Transverse colon (tissue), 4 donors: ENCODE results near the gene RECK.

Experiments
- POLR2A ChIP-seq: fragments of 450-650 bp; IDR thresholded peaks from one replicate; pipeline ENCODE4 v1.6.1; 2016; ENCODE audit warnings: antibody characterized with exemption, mild to moderate bottlenecking, moderate library complexity
- POLR2AphosphoS5 ChIP-seq, 3 donors: sonication (generic); formaldehyde crosslinking; IDR thresholded peaks; one replicate each; pipeline ENCODE4 v1.6.1; 2016; ENCODE audit warnings: antibody characterized with exemption in 3 of 3
- TF ChIP-seq, protein P1 (sequence below), 5 experiments: fragments of 200-600 bp in 3 of 5; fragments of 450-650 bp in 2 of 5; sonication (generic) in 3 of 5; IDR thresholded peaks; 1 replicate in 2 of 5; 2 replicates in 3 of 5; pipeline ENCODE4 v1.5.1; 2016 to 2017; ENCODE audit warnings: antibody characterized with exemption in 5 of 5, inconsistent platforms in 3 of 5, mild to moderate bottlenecking in 2 of 5, moderate library complexity in 1 of 5

DNA sequence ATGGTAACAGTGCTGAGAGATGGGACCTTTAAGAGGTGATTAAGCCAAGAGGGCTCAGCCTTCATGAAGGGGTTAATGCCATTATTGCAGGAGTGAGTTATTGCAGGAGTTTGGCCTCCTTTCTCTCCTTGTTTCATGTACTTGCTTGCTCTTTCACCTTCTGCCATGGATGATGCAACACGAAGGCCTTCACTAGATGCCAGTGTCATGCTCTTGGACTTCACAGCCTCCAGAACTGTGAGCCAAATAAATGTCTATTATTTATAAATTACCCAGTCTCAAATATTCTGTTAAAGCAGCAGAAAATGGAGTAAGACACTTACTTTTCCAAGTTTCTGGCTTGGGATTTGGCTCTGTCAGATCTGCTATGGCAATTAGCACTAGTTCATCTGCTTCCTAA lies 38.4 kb upstream of the RECK start:
- TF ChIP-seq, protein P1, sequence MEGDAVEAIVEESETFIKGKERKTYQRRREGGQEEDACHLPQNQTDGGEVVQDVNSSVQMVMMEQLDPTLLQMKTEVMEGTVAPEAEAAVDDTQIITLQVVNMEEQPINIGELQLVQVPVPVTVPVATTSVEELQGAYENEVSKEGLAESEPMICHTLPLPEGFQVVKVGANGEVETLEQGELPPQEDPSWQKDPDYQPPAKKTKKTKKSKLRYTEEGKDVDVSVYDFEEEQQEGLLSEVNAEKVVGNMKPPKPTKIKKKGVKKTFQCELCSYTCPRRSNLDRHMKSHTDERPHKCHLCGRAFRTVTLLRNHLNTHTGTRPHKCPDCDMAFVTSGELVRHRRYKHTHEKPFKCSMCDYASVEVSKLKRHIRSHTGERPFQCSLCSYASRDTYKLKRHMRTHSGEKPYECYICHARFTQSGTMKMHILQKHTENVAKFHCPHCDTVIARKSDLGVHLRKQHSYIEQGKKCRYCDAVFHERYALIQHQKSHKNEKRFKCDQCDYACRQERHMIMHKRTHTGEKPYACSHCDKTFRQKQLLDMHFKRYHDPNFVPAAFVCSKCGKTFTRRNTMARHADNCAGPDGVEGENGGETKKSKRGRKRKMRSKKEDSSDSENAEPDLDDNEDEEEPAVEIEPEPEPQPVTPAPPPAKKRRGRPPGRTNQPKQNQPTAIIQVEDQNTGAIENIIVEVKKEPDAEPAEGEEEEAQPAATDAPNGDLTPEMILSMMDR (IDR thresholded peaks at IDR 0.05), result no peak
- TF ChIP-seq POLR2AphosphoS5 (IDR thresholded peaks at IDR 0.05) (no peak), POLR2A (no peak)
